Stromal cell of bone marrow (primary cell): ENCODE measurements around the gene LGALS9C.
A peak's percentile ranks its signal among the peaks of the same experiment; 100 is the strongest.
"Not testable (repeated sequence)": the region's sequence is repeated elsewhere in the genome, so short reads cannot be mapped to it uniquely, and the experiment has no call there.

Experiments used
- DNase-seq: peaks from one replicate; pipeline ENCODE4 v3.0.0-alpha.2; 2012; ENCODE audit warnings: low read depth

LGALS9C gene

DNA sequence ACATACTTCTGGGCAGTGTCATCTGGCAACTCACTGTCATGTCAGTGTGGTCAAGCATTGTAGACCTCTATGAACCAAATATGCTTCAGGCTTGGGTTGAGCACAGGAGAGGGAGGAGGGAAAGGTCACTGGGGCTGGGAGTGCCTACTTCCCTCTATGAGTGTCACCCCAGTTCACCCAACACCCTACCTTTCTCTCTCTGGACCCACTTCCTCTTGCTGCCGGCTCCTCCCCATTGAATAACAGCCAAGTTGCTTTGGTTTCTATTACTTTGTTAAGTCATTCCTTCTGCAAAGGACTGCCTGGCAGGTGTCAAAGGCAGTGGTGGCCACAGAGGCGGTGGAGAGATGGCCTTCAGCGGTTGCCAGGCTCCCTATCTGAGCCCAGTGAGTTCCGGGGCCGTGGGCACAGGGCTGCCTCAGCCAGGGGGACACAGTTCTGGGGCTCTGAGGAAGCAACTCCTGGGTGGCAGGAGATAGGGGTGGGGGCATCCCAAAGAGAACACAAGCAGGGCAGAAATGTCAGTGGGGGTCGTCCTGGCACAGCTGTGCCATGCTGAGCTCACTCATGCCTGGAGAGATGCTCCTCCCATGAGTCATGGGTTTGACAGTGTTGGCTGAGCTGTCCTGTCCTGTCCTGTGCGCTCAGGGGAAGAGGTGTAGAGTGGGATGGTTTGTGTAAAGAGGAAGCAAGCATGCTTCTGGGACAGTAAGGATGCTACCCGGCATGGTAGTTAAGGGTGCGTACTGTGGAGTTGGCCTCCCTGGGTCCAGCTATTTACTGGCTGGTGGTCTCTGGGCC lies at the start of gene LGALS9C:
Gene LGALS9C, plus strand, starts transcription at position 282 of the 801 bp plus-strand sequence. Its CDS starts 66 bp downstream, at position 348.
- not testable (repeated sequence) for DNase-seq

DNA sequence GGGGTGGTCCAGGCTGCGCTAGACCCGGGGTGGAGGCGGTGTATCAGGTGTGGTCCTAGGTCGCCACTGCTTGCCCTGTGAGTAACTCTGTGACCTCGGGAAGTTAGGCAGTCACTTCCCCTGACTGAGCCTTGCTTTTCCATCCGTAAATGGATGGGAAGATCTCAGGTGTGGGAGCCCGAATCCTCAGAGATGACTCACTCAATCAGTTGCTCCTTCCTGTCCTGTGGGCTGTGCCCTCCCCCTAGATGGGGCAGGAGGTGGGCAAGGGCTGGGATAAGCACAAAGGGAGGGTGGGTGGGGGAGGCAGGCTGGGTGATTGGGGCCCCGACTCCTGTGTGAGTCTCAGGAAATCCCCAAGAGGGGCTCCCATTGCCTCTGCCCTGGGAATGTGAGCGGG lies 44.4 kb upstream of the LGALS9C start:
- not testable (repeated sequence) for DNase-seq

DNA sequence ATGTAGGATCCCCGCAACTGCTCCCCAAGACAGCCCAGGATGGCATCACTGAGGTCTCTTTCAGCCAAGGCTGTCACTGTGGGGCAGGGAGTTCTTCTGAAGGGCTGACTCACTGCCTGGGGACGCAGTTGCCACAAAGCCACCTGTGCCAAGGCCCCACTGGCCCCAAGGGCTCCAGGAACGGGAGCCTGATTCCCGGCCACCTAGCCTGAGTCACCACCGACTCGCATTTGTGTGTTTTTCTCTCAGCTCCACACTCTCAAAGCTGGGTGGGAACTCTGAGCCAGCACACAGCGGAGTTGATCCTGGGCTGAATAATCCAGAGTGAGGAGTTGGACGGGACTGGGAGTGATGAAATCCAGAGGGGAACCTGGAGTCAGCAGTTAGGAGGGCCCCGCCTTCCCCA lies 37.1 kb upstream of the LGALS9C start:
- not testable (repeated sequence) for DNase-seq

DNA sequence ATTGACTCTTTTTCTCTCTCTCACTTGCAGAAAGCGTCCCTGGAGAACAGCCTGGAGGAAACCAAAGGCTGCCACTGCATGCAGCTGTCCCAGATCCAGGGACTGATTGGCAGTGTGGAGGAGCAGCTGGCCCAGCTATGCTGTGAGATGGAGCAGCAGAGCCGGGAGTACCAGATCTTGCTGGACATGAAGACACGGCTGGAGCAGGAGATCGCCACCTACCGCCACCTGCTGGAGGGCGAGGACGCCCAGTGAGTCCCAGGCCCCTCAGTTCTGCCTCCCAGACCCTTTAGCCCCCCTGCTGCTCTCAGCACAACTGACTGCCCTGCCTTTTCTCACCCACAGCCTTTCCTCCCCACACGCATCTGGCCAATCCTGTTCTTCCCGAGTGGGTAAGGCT lies 34.5 kb upstream of the LGALS9C start:
- DNase-seq: not testable (repeated sequence)

- not testable (repeated sequence) for DNase-seq
Observed at GRCh38 chr17:18442532-18442931, 34.1 kb upstream of the LGALS9C start.

DNA sequence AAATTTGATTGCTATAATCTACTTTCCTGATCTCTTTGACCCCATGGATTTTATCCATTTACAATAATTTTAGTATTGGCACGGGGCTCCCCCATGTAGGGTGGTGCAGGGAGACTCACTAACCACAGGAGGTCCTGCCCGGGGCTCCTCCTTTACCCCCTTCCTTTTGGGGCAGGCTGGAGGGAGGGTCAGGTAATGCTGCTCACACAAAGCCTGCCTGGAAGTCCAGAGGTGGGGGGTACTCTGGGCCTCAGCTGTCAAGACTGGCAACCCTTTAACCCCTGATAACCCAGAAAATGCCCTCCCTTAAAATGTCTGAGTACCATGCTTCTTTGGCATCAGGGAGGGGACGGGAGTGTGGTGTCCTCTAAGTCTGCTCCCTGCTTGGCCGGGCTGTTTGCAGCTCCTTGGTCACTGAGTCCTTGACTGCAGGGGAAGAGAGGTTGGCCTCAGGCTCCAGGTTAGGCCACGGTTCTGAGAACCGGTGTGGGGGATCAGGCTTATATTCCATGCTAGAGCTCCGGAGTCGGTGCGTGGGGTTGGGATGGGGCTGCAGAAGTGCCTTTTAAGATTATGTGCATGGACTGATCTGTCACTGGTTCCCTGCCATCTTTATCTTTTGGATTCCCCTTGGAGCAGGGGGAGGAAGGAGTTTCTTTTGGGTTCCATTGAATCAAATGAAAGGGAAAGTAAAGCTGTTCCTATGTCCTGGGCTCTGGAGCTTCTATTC lies 28.9 kb upstream of the LGALS9C start:
- not testable (repeated sequence) for DNase-seq

- not testable (repeated sequence) for DNase-seq
Observed at GRCh38 chr17:18448311-18448710, 28.3 kb upstream of the LGALS9C start.

- DNase-seq: not testable (repeated sequence)
Observed at GRCh38 chr17:18449833-18450232, 26.8 kb upstream of the LGALS9C start.

DNA sequence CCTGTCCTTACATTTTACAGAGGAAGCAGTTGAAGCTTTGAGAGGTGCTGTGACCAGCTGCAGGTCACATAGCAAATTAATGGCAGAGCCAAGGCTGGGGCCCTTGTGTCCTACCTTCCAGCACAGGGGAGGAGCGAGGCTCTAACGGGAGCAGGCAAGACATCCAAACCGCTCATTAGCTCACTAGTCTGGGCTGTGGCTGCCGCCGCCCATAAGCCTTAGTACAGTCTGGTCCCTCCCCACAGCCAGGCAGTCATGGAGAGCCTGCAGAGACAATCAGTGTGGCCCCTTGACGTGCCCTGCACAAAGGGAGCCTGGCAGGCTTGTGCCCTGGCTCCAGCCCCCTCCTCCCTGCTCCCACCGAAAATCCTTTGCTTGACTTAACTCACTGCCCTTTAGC lies 25.6 kb upstream of the LGALS9C start:
- not testable (repeated sequence) for DNase-seq

- not testable (repeated sequence) for DNase-seq
Observed at GRCh38 chr17:18451969-18452368, 24.6 kb upstream of the LGALS9C start.

- peak; percentile 2 for DNase-seq
Observed at GRCh38 chr17:18459035-18459434, 17.6 kb upstream of the LGALS9C start.

DNA sequence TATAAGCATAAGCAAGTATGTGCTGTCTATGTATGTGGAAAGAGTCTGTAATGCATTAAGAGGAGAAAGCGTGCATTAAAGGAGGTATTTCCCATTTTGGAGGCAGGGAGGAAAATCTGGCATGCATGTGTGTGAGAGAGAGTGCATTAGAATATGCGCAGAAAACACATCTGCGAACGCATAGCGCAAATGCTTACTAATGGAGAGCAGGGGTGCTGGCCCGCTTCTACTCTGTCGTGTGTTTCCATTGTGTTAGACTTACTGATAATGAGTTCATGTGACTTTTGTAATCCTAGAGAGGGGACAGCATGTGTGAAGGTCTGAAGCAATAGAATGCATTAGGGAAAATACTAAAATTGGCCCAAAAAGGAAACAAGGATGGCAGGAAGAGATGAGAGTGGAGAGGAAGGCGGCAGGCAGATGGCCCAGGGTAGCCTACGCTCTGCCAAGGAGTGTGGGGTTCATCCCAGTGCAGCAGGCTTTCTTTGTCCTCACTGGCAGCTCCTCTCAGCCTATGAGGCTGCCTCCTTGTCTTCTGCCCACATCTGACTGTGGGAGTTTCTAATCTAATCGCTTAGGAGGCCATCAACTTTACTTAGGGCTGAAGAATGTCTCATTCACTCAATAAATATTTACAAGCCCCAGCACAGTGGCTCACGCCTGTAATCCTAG lies 12.6 kb upstream of the LGALS9C start:
- DNase-seq: not testable (repeated sequence)

DNA sequence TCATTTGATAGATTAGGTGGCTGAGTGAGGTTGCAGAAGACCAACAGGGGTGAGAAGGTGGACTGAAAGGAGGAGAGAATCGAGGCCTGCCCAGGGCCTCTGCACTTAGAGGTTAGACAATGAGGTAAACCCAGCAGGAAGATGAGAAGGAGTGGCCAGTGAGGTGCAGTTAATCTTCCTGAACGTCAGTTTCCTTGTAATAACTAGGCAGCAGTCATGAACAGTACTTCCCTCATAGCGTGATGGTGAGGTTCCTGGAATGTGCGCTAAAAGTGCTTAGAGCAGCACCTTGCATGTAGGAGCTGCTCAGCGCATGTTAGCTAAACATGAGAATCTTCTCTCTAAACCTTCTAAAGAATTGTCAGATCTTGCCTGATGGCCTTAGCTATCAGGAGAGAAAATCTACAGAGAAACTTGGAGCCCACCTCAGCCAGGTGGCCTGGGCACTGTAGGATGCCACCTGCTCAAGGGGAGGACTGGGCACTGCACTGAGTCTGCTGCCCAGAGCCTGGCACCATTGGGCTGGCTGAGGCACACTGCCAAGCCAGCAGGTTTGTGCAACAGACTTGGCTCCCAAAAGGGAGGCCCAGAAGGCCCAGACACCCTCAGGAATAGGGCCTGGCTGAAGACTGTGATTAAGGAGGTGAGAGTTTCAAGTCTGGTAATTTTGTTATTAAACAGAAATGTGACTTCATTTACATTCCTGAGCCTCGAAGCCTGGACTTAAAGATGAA lies 10.2 kb upstream of the LGALS9C start:
- not testable (repeated sequence) for DNase-seq

GRCh38 chr17:18467001-18467400 lies 9.6 kb upstream of the LGALS9C start:
- not testable (repeated sequence) for DNase-seq

- not testable (repeated sequence) for DNase-seq
Observed at GRCh38 chr17:18468472-18469171, 8.0 kb upstream of the LGALS9C start.

DNA sequence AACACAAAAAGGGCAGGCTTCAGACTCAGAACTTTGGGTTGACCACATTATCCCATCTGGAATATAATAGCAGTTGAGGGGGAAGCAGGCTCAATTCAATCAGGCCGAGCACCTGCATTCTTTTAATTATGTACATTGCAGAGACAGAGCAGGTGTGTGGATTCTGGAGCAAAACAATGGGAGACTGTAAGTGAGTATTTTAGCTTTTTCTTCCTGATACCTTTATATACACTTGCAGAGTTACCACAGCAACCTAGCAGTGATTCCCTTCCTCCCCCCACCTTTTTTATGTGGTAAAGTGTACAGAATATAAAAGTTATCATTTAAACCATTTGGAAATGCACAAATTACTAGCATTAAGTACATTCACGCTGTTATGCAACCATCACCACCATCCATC lies 6.8 kb upstream of the LGALS9C start:
- not testable (repeated sequence) for DNase-seq

GRCh38 chr17:18470345-18470930 lies 6.2 kb upstream of the LGALS9C start:
- not testable (repeated sequence) for DNase-seq

GRCh38 chr17:18473967-18474366 lies 2.6 kb upstream of the LGALS9C start:
- not testable (repeated sequence) for DNase-seq

DNA sequence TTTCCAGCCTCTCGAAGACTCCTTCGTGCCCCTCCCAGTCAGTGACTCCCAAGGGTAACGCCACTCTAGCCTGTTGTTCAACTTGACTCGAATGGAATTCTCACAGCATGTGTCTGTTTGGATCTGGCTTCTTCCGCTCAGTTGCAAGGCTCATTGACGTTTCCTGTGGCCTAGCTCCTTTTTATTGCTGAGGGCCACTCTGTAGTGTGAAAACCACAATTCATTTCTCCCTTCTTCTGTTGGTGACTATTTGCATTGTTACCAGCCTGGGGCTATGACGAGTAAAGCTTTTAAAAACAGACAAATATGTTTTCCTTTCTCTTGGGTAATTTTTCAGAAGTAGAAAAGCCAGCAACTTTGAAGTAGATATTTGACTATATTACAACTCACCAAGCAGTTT lies 1.8 kb upstream of the LGALS9C start:
- DNase-seq: not testable (repeated sequence)

DNA sequence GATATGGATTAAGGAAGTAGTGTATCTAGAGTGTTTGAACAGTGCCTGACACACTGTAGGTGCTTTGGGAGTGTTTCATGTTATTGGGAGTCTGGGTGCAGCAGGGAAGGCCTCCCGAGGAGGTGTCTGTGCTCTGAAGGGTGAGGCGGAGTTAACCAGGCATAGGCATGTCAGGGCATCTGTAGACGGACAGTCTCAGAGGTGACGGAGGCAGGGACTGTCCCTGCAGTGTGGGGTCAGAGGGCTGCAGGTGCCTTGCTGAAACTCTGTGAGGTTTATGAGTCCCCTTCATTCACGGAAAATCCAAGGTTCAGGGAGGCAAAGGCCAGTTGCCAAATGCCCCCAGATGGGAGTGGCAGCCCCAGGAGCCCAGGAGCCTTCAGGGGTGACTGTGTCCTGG lies 778 bp downstream of the LGALS9C start:
- DNase-seq: not testable (repeated sequence)

DNA sequence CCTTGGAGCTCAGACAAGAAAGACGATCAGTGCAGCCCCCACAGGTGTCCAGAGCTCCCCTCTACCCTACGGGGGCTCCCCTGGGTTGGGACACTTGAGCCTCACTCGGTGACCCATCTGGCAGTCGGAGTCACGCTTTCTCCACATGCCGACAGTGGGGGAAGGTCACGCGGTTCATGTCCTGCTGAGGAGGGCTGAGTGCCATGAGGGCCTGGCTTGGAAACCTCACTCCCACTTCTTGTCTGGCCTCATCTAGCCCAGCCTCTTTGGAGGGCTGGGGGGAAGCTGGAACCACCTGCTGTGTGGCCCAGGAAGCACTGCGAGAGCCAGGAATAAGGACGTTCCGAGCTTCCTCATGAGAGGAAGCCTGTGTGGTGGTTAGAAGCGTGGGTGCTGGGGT lies 1.8 kb downstream of the LGALS9C start:
- DNase-seq: not testable (repeated sequence)
